ENCODE data around the gene SBNO1.
"Not testable (repeated sequence)": the region's sequence is repeated elsewhere in the genome, so short reads cannot be mapped to it uniquely, and the experiment has no call there.

Gene SBNO1

GRCh38 chr12:123346946-123347345 lies 17.7 kb downstream of the SBNO1 start:
- no peak for DNase-seq (ENCODE audit: low read depth in 2 of 2)

- no peak for DNase-seq (ENCODE audit: low read depth in 2 of 2)
Observed at GRCh38 chr12:123344086-123344485, 20.6 kb downstream of the SBNO1 start.

- DNase-seq (ENCODE audit: low read depth in 2 of 2): no peak
Observed at GRCh38 chr12:123337070-123337469, 27.6 kb downstream of the SBNO1 start.

GRCh38 chr12:123336530-123336929 lies 28.1 kb downstream of the SBNO1 start:
- no peak for DNase-seq (ENCODE audit: low read depth in 2 of 2)

- DNase-seq (ENCODE audit: low read depth in 2 of 2): no peak
Observed at GRCh38 chr12:123335490-123335889, 29.2 kb downstream of the SBNO1 start.

- DNase-seq (ENCODE audit: low read depth in 2 of 2): no peak
Observed at GRCh38 chr12:123329799-123330198, 34.8 kb downstream of the SBNO1 start.

- no peak for DNase-seq (ENCODE audit: low read depth in 2 of 2)
Observed at GRCh38 chr12:123319826-123320225, 44.8 kb downstream of the SBNO1 start.

- DNase-seq (ENCODE audit: low read depth in 2 of 2): no peak
Observed at GRCh38 chr12:123319273-123319672, 45.4 kb downstream of the SBNO1 start.

GRCh38 chr12:123313046-123313445 lies 51.6 kb downstream of the SBNO1 start:
- not testable (repeated sequence) for DNase-seq (ENCODE audit: low read depth in 2 of 2)

GRCh38 chr12:123306200-123306599 lies 58.4 kb downstream of the SBNO1 start:
- no peak for DNase-seq (ENCODE audit: low read depth in 2 of 2)

GRCh38 chr12:123305136-123305535 lies 59.5 kb downstream of the SBNO1 start:
- no peak for DNase-seq (ENCODE audit: low read depth in 2 of 2)

- DNase-seq (ENCODE audit: low read depth in 2 of 2): no peak
Observed at GRCh38 chr12:123293178-123293760, 71.4 kb downstream of the SBNO1 start.

GRCh38 chr12:123289911-123290310 lies 74.7 kb downstream of the SBNO1 start:
- DNase-seq (ENCODE audit: low read depth in 2 of 2): no peak

- DNase-seq (ENCODE audit: low read depth in 2 of 2): no peak
Observed at GRCh38 chr12:123288751-123289346, 75.8 kb downstream of the SBNO1 start.

- no peak for DNase-seq (ENCODE audit: low read depth in 2 of 2)
Observed at GRCh38 chr12:123286652-123287373, 77.8 kb downstream of the SBNO1 start.

GRCh38 chr12:123284669-123285068 lies 80.0 kb downstream of the SBNO1 start:
- DNase-seq (ENCODE audit: low read depth in 2 of 2): no peak

GRCh38 chr12:123283461-123283860 lies 81.2 kb downstream of the SBNO1 start:
- no peak for DNase-seq (ENCODE audit: low read depth in 2 of 2)

- no peak for DNase-seq (ENCODE audit: low read depth in 2 of 2)
Observed at GRCh38 chr12:123282111-123282510, 82.5 kb downstream of the SBNO1 start.

GRCh38 chr12:123280971-123281370 lies 83.7 kb downstream of the SBNO1 start:
- no peak for DNase-seq (ENCODE audit: low read depth in 2 of 2)

- no peak for DNase-seq (ENCODE audit: low read depth in 2 of 2)
Observed at GRCh38 chr12:123278101-123278627, 86.5 kb downstream of the SBNO1 start.

- DNase-seq (ENCODE audit: low read depth in 2 of 2): no peak
Observed at GRCh38 chr12:123273166-123273565, 91.5 kb downstream of the SBNO1 start.

GRCh38 chr12:123271001-123271668 lies 93.5 kb downstream of the SBNO1 start:
- DNase-seq (ENCODE audit: low read depth in 2 of 2): no peak
